Measurements from ENCODE around the gene EFNA4. TPM values are rescaled to one million over a fixed set of nuclear protein-coding genes. Genes with fewer than 3 reads are reported as not detected.

The EFNA4 gene
- total and polyA plus RNA-seq, 2 donors from 2014 or later: 7.6 to 11.8 TPM

- TF ChIP-seq, protein P1, sequence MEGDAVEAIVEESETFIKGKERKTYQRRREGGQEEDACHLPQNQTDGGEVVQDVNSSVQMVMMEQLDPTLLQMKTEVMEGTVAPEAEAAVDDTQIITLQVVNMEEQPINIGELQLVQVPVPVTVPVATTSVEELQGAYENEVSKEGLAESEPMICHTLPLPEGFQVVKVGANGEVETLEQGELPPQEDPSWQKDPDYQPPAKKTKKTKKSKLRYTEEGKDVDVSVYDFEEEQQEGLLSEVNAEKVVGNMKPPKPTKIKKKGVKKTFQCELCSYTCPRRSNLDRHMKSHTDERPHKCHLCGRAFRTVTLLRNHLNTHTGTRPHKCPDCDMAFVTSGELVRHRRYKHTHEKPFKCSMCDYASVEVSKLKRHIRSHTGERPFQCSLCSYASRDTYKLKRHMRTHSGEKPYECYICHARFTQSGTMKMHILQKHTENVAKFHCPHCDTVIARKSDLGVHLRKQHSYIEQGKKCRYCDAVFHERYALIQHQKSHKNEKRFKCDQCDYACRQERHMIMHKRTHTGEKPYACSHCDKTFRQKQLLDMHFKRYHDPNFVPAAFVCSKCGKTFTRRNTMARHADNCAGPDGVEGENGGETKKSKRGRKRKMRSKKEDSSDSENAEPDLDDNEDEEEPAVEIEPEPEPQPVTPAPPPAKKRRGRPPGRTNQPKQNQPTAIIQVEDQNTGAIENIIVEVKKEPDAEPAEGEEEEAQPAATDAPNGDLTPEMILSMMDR (IDR thresholded peaks at IDR 0.05; ENCODE audit: borderline replicate concordance, extremely low read depth, insufficient read depth): no peak
- H3K27ac ChIP-seq (ENCODE audit: low read depth in 2 of 2, low read length in 2 of 2): no peak overlapping the region
- FAIRE-seq (no peak), DNase-seq (no peak)
- intact Hi-C loops (cut with DNase I): no loop called here
- H3K4me1 ChIP-seq (ENCODE audit: control insufficient read depth in 2 of 3, insufficient read depth in 2 of 3, low read depth in 1 of 3, low read length in 3 of 3): peaks cover 0 to 5% (median 0%) of the 10 kb centered on the region in 3 donors
- H3K9ac ChIP-seq (ENCODE audit: low read length in 3 of 3): no peak overlapping the region
- no peaks in the 10 kb centered on the region for H3K9me3 ChIP-seq (ENCODE audit: control insufficient read depth in 2 of 3, insufficient read depth in 1 of 3, low read length in 3 of 3)
- no peaks in the 10 kb centered on the region for H3K36me3 ChIP-seq (ENCODE audit: control insufficient read depth in 2 of 3, insufficient read depth in 3 of 3, low read length in 3 of 3)
- H3K27me3 ChIP-seq (ENCODE audit: control insufficient read depth, insufficient read depth, low read length): no peaks in the 10 kb centered on the region
- H3K4me3 ChIP-seq (ENCODE audit: low read length in 3 of 3): no peak overlapping the region
These were observed 20.8 kb upstream of the EFNA4 start for GRCh38 chr1:155042789-155043188.

GRCh38 chr1:155043301-155043702 lies 20.2 kb upstream of the EFNA4 start:
- Histone ChIP-seq H3K4me3 (ENCODE audit: low read length in 3 of 3) (no peak overlapping the region), H3K9me3 (ENCODE audit: control insufficient read depth in 2 of 3, insufficient read depth in 1 of 3, low read length in 3 of 3) (no peaks in the 10 kb centered on the region), H3K9ac (ENCODE audit: low read length in 3 of 3) (no peak overlapping the region), H3K27ac (ENCODE audit: low read depth in 2 of 2, low read length in 2 of 2) (no peak overlapping the region), H3K36me3 (ENCODE audit: control insufficient read depth in 2 of 3, insufficient read depth in 3 of 3, low read length in 3 of 3) (no peaks in the 10 kb centered on the region), H3K27me3 (ENCODE audit: control insufficient read depth, insufficient read depth, low read length) (no peaks in the 10 kb centered on the region), H3K4me1 (ENCODE audit: control insufficient read depth in 2 of 3, insufficient read depth in 2 of 3, low read depth in 1 of 3, low read length in 3 of 3) (peaks cover 0 to 5% (median 0%) of the 10 kb centered on the region in 3 donors)
- DNase-seq: no peak
- FAIRE-seq: no peak
- TF ChIP-seq, protein P1 (IDR thresholded peaks at IDR 0.05; ENCODE audit: borderline replicate concordance, extremely low read depth, insufficient read depth): no peak
- intact Hi-C loops (cut with DNase I): no loop called here

- FAIRE-seq (no peak), DNase-seq (no peak)
- Histone ChIP-seq H3K27me3 (ENCODE audit: control insufficient read depth, insufficient read depth, low read length) (no peaks in the 10 kb centered on the region), H3K9me3 (ENCODE audit: control insufficient read depth in 2 of 3, insufficient read depth in 1 of 3, low read length in 3 of 3) (no peaks in the 10 kb centered on the region), H3K9ac (ENCODE audit: low read length in 3 of 3) (no peak overlapping the region), H3K36me3 (ENCODE audit: control insufficient read depth in 2 of 3, insufficient read depth in 3 of 3, low read length in 3 of 3) (no peaks in the 10 kb centered on the region), H3K27ac (ENCODE audit: low read depth in 2 of 2, low read length in 2 of 2) (no peak overlapping the region), H3K4me1 (ENCODE audit: control insufficient read depth in 2 of 3, insufficient read depth in 2 of 3, low read depth in 1 of 3, low read length in 3 of 3) (peaks cover 0 to 5% (median 0%) of the 10 kb centered on the region in 3 donors), H3K4me3 (ENCODE audit: low read length in 3 of 3) (no peak overlapping the region)
- intact Hi-C loops (cut with DNase I): no loop called here
- TF ChIP-seq, protein P1 (IDR thresholded peaks at IDR 0.05; ENCODE audit: borderline replicate concordance, extremely low read depth, insufficient read depth): no peak
These were observed 19.7 kb upstream of the EFNA4 start for GRCh38 chr1:155043793-155044192.

GRCh38 chr1:155044365-155044764 lies 19.2 kb upstream of the EFNA4 start:
- DNase-seq: no peak
- Histone ChIP-seq H3K27me3 (ENCODE audit: control insufficient read depth, insufficient read depth, low read length) (no peaks in the 10 kb centered on the region), H3K9ac (ENCODE audit: low read length in 3 of 3) (no peak overlapping the region), H3K4me1 (ENCODE audit: control insufficient read depth in 2 of 3, insufficient read depth in 2 of 3, low read depth in 1 of 3, low read length in 3 of 3) (peaks cover 0 to 5% (median 0%) of the 10 kb centered on the region in 3 donors), H3K27ac (ENCODE audit: low read depth in 2 of 2, low read length in 2 of 2) (no peak overlapping the region), H3K4me3 (ENCODE audit: low read length in 3 of 3) (no peak overlapping the region), H3K9me3 (ENCODE audit: control insufficient read depth in 2 of 3, insufficient read depth in 1 of 3, low read length in 3 of 3) (no peaks in the 10 kb centered on the region), H3K36me3 (ENCODE audit: control insufficient read depth in 2 of 3, insufficient read depth in 3 of 3, low read length in 3 of 3) (no peaks in the 10 kb centered on the region)
- intact Hi-C loops (cut with DNase I): no loop called here
- no peak for FAIRE-seq
- TF ChIP-seq, protein P1 (IDR thresholded peaks at IDR 0.05; ENCODE audit: borderline replicate concordance, extremely low read depth, insufficient read depth): no peak
